ENCODE results near the gene GTF3C1. TPM values are rescaled to one million over a fixed set of nuclear protein-coding genes. Genes with fewer than 3 reads are reported as not detected.

GTF3C1 gene
- total and polyA plus RNA-seq, 2 of the 8 experiments (the other 6 are each of a cell fraction or from before 2014, with no cell fraction given) = 89.3 to 126 TPM

DNA sequence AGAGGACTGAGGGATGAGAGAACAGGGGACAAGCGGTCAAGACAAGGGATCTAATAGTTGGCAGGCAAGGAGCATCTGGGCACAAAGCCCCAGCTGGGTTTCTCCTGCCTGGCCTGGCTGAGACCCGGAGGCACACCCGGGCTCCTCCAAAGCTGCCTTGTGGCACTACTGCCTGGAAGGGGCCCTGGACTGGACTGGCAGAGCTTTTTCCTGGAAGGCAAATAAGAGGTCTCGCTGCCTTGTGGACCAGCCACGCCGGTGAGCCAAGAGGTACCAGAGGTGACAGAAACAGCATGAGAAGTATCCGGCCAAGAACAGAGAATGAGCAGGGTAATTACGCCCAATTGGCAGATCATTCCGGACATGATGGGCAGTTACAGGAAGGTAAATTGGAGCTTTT is 64.6 kb downstream of the GTF3C1 start:
- H4K20me1 ChIP-seq (replicated peaks in 1 of 2; ENCODE audit: control insufficient read depth in 1 of 2, insufficient read depth in 2 of 2, low read length in 2 of 2) = peaks cover 6 to 13% of the 10 kb centered on the region in 2 experiments
- H3K4me3 ChIP-seq (ENCODE audit: extremely low read depth in 1 of 4, insufficient read depth in 2 of 4, low read depth in 3 of 4, low read length in 4 of 4) = no peak overlapping the region
- no peak overlapping the region for H3K18ac ChIP-seq (ENCODE audit: extremely low read depth, low read length)
- H4K91ac ChIP-seq (replicated peaks; ENCODE audit: insufficient read length, low read length) = no peak overlapping the region
- no peak overlapping the region for H4K5ac ChIP-seq (ENCODE audit: insufficient read length, low read depth, low read length)
- H2BK20ac ChIP-seq (ENCODE audit: low read length) = no peak overlapping the region
- H3K4me2 ChIP-seq (ENCODE audit: insufficient read depth in 1 of 2, low read depth in 2 of 2, low read length in 2 of 2) = no peak overlapping the region
- no peak overlapping the region for H3K27ac ChIP-seq (ENCODE audit: low read depth, low read length)
- H2AFZ ChIP-seq (ENCODE audit: low read length) = no peak overlapping the region
- no peak overlapping the region for H3K56ac ChIP-seq (replicated peaks; ENCODE audit: insufficient read length, low read depth, low read length)
- H3K36me3 ChIP-seq (ENCODE audit: control insufficient read depth in 2 of 4, insufficient read depth in 4 of 4, low read length in 3 of 4) = peaks cover 59 to 96% (median 86%) of the 10 kb centered on the region in 4 experiments
- H2BK12ac ChIP-seq (ENCODE audit: low read depth, low read length) = no peak overlapping the region
- no peak overlapping the region for H4K8ac ChIP-seq (ENCODE audit: extremely low read depth, insufficient read depth, low read length)
- no peaks in the 10 kb centered on the region for H3K27me3 ChIP-seq (replicated peaks in 1 of 4; ENCODE audit: control insufficient read depth in 3 of 4, extremely low read depth in 1 of 4, insufficient read depth in 3 of 4, low read length in 3 of 4)
- H2BK5ac ChIP-seq (ENCODE audit: low read depth, low read length) = no peak overlapping the region
- no peaks in the 10 kb centered on the region for H3K9me3 ChIP-seq (ENCODE audit: insufficient read depth in 2 of 2, low read depth in 1 of 2, low read length in 1 of 2)
- ChIA-PET POLR2A (ENCODE audit: partially characterized antibody) (no interaction called here), CTCF (ENCODE audit: partially characterized antibody) (interaction anchor here (1.5 to 1.9 kb wide), 2 partner anchors 23 to 31 kb away, joined by 3 to 7 read pairs; no protein-coding TSS in a partner anchor)
- H3K23me2 ChIP-seq (ENCODE audit: low read depth, low read length) = no peaks in the 10 kb centered on the region
- FAIRE-seq (no peak), DNase-seq (ENCODE audit: low read depth in 1 of 2, low spot score in 2 of 2) (no peak)
- no peak overlapping the region for H3K4ac ChIP-seq (replicated peaks; ENCODE audit: insufficient read length, low read depth, low read length)
- no peak overlapping the region for H2BK120ac ChIP-seq (replicated peaks; ENCODE audit: low read depth, low read length)
- H3K14ac ChIP-seq (ENCODE audit: insufficient read length) = no peak overlapping the region
- no peak overlapping the region for H3K9ac ChIP-seq (replicated peaks in 1 of 4; ENCODE audit: extremely low read depth in 1 of 4, low read depth in 3 of 4, low read length in 3 of 4)
- no peak overlapping the region for H2BK15ac ChIP-seq (ENCODE audit: low read length)
- no peaks in the 10 kb centered on the region for H3K79me2 ChIP-seq (ENCODE audit: control insufficient read depth in 1 of 2, insufficient read depth in 2 of 2, low read length in 2 of 2)
- no peaks in the 10 kb centered on the region; the same call in 1 of the 2 replicates for H3K79me1 ChIP-seq (ENCODE audit: low read depth, low read length)
- H2AK5ac ChIP-seq (ENCODE audit: low read depth, low read length) = no peak overlapping the region
- no peak overlapping the region for H3K23ac ChIP-seq (ENCODE audit: insufficient read length)
- no peaks in the 10 kb centered on the region for H3K4me1 ChIP-seq (replicated peaks in 1 of 4; ENCODE audit: control insufficient read depth in 3 of 4, insufficient read depth in 4 of 4, low read length in 3 of 4)
- WGBS, 2 experiments (ENCODE audit: extremely low coverage in 1 of 2, insufficient coverage in 1 of 2, insufficient read length in 1 of 2, insufficient replicate concordance in 2 of 2, low coverage in 1 of 2, low lambda C conversion rate in 2 of 2, missing lambda C conversion rate in 1 of 2) = 96% methylated on average over 9 of the region's 9 CpGs; no CpG with 5 or more reads in 1 of the 2 experiments
- TF ChIP-seq, protein P1, sequence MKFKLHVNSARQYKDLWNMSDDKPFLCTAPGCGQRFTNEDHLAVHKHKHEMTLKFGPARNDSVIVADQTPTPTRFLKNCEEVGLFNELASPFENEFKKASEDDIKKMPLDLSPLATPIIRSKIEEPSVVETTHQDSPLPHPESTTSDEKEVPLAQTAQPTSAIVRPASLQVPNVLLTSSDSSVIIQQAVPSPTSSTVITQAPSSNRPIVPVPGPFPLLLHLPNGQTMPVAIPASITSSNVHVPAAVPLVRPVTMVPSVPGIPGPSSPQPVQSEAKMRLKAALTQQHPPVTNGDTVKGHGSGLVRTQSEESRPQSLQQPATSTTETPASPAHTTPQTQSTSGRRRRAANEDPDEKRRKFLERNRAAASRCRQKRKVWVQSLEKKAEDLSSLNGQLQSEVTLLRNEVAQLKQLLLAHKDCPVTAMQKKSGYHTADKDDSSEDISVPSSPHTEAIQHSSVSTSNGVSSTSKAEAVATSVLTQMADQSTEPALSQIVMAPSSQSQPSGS (IDR thresholded peaks at IDR 0.05; ENCODE audit: low read length) = no peak
- TF ChIP-seq RAD21 (IDR thresholded peaks at IDR 0.05 in 1 of 2, conservative IDR thresholded peaks at IDR 0.05 in 1 of 2; ENCODE audit: low read depth in 2 of 2, low read length in 2 of 2) (no peak), JUN (IDR thresholded peaks at IDR 0.05; ENCODE audit: low read depth, low read length) (no peak), BACH1 (IDR thresholded peaks at IDR 0.05; ENCODE audit: low read length) (no peak), KDM4A (IDR thresholded peaks at IDR 0.05; ENCODE audit: low read depth, low read length, severe bottlenecking) (no peak), TBP (IDR thresholded peaks at IDR 0.05; ENCODE audit: low read depth, low read length) (no peak)
